ENCODE results near the gene CNIH4.

GRCh38 chr1:224393294-224393693 is 36.6 kb downstream of the CNIH4 start:
- TF ChIP-seq ZNF274 (IDR thresholded peaks at IDR 0.05; ENCODE audit: low read depth, low read length) (no peak), SUZ12 (IDR thresholded peaks at IDR 0.05; ENCODE audit: extremely low read depth, insufficient read depth, insufficient read length) (no peak), YY1 (IDR thresholded peaks at IDR 0.05; ENCODE audit: insufficient read depth, insufficient read length) (no peak)

Data from NT2/D1 (cell line).